Parathyroid adenoma (tissue), 2 donors: Measurements from ENCODE around the gene MRPL11.
A peak's percentile ranks its signal among the peaks of the same experiment; 100 is the strongest.

Experiments
- H2AFZ ChIP-seq: fragments of 300-600 bp; sonication (generic); one replicate; pipeline ENCODE4 v1.7.0; 2017; ENCODE audit warnings: antibody characterized with exemption, mild to moderate bottlenecking
- H3K27ac ChIP-seq: fragments of 300-600 bp; sonication (generic); one replicate; pipeline ENCODE4 v1.7.0; 2017
- H3K27me3 ChIP-seq: fragments of 300-600 bp; sonication (generic); one replicate; pipeline ENCODE4 v1.7.0; 2017; ENCODE audit warnings: low read length; ENCODE audit not compliant: control insufficient read depth, insufficient read depth
- H3K36me3 ChIP-seq: fragments of 300-600 bp; sonication (generic); one replicate; pipeline ENCODE4 v1.7.0; 2017; ENCODE audit warnings: low read length; ENCODE audit not compliant: control insufficient read depth, insufficient read depth
- H3K4me1 ChIP-seq: fragments of 300-600 bp; sonication (generic); one replicate; pipeline ENCODE4 v1.7.0; 2017; ENCODE audit warnings: control low read depth
- H3K4me2 ChIP-seq: fragments of 300-600 bp; sonication (generic); one replicate; pipeline ENCODE4 v1.7.0; 2017; ENCODE audit warnings: low read length
- H3K4me3 ChIP-seq: fragments of 300-600 bp; sonication (generic); one replicate; pipeline ENCODE4 v1.7.0; 2017; ENCODE audit warnings: low read depth, low read length
- H3K79me2 ChIP-seq: fragments of 300-600 bp; sonication (generic); one replicate; pipeline ENCODE4 v1.7.0; 2017; ENCODE audit warnings: control low read depth
- H3K9ac ChIP-seq: fragments of 300-600 bp; sonication (generic); one replicate; pipeline ENCODE4 v1.7.0; 2017; ENCODE audit warnings: mild to moderate bottlenecking
- H3K9me3 ChIP-seq: fragments of 300-600 bp; sonication (generic); one replicate; pipeline ENCODE4 v1.7.0; 2017; ENCODE audit warnings: low read length; ENCODE audit not compliant: control insufficient read depth
- CTCF ChIP-seq: fragments of 300-600 bp; sonication (generic); IDR thresholded peaks from one replicate; pipeline ENCODE4 v1.7.0; 2017; ENCODE audit warnings: antibody characterized with exemption, mild to moderate bottlenecking
- donor health status: primary hyperparathyroidism.

MRPL11 gene

GRCh38 chr11:66393954-66394353 is 44.7 kb downstream of the MRPL11 start:
- Histone ChIP-seq H3K4me1 (no peaks in the 10 kb centered on the region), H3K9ac (no peak overlapping the region), H3K4me2 (no peak overlapping the region), H3K36me3 (no peaks in the 10 kb centered on the region), H3K27ac (no peak overlapping the region), H3K27me3 (no peaks in the 10 kb centered on the region), H3K4me3 (no peak overlapping the region), H3K79me2 (no peaks in the 10 kb centered on the region), H3K9me3 (no peaks in the 10 kb centered on the region), H2AFZ (no peak overlapping the region)
- TF ChIP-seq CTCF, result no peak

- H3K36me3 ChIP-seq, result no peaks in the 10 kb centered on the region
- no peaks in the 10 kb centered on the region for H3K27me3 ChIP-seq
- no peaks in the 10 kb centered on the region for H3K4me1 ChIP-seq
- H2AFZ ChIP-seq, result no peak overlapping the region
- no peak overlapping the region for H3K27ac ChIP-seq
- no peaks in the 10 kb centered on the region for H3K79me2 ChIP-seq
- H3K9ac ChIP-seq, result no peak overlapping the region
- H3K9me3 ChIP-seq, result no peaks in the 10 kb centered on the region
- no peak overlapping the region for H3K4me3 ChIP-seq
- no peak for TF ChIP-seq CTCF
- H3K4me2 ChIP-seq, result no peak overlapping the region
Measured at GRCh38 chr11:66391322-66391721, 47.3 kb downstream of the MRPL11 start.

- TF ChIP-seq CTCF, result peak; percentile 65
- H3K9me3 ChIP-seq, result no peaks in the 10 kb centered on the region
- H3K9ac ChIP-seq, result no peak overlapping the region
- H3K4me2 ChIP-seq, result no peak overlapping the region
- no peak overlapping the region for H2AFZ ChIP-seq
- H3K4me1 ChIP-seq, result no peaks in the 10 kb centered on the region
- no peaks in the 10 kb centered on the region for H3K79me2 ChIP-seq
- no peak overlapping the region for H3K27ac ChIP-seq
- H3K36me3 ChIP-seq, result no peaks in the 10 kb centered on the region
- no peak overlapping the region for H3K4me3 ChIP-seq
- no peaks in the 10 kb centered on the region for H3K27me3 ChIP-seq
Measured at GRCh38 chr11:66388780-66389386, 49.8 kb downstream of the MRPL11 start.

GRCh38 chr11:66386171-66387069 is 52.2 kb downstream of the MRPL11 start:
- H3K9ac ChIP-seq, result no peak overlapping the region

More at GRCh38 chr11:66386171-66387069, 52.2 kb downstream of the MRPL11 start:
- no peak overlapping the region for H3K27ac ChIP-seq
- H3K36me3 ChIP-seq, result no peaks in the 10 kb centered on the region
- peak overlapping the region; percentile 52 for H3K4me2 ChIP-seq
- H3K4me1 ChIP-seq, result no peaks in the 10 kb centered on the region
- peak; percentile 83 for TF ChIP-seq CTCF
- no peaks in the 10 kb centered on the region for H3K79me2 ChIP-seq
- no peaks in the 10 kb centered on the region for H3K9me3 ChIP-seq
- no peak overlapping the region for H3K4me3 ChIP-seq
- peak overlapping the region; percentile 93 for H2AFZ ChIP-seq
- H3K27me3 ChIP-seq, result no peaks in the 10 kb centered on the region
